Left ventricle myocardium inferior (tissue), 1 donor: ENCODE data around the gene BLVRA. TPM values are rescaled to one million over a fixed set of nuclear protein-coding genes. Genes with fewer than 3 reads are reported as not detected.
A peak's percentile ranks its signal among the peaks of the same experiment; 100 is the strongest.

Experiments used
- DNase-seq: peaks from one replicate; pipeline ENCODE4 v3.0.0-alpha.2; 2020
- H3K27ac ChIP-seq: fragments of 200-600 bp; replicated peaks from 2 replicates; pipeline ENCODE4 v1.8.0; 2021
- H3K27me3 ChIP-seq: fragments of 200-600 bp; 2 replicates; pipeline ENCODE4 v1.8.0; 2021; ENCODE audit warnings: low read depth
- H3K36me3 ChIP-seq: fragments of 200-600 bp; 2 replicates; pipeline ENCODE4 v1.8.0; 2021
- H3K4me1 ChIP-seq: fragments of 200-600 bp; 2 replicates; pipeline ENCODE4 v1.8.0; 2021
- H3K4me3 ChIP-seq: fragments of 200-600 bp; 2 replicates; pipeline ENCODE4 v1.8.0; 2021; ENCODE audit warnings: mild to moderate bottlenecking, moderate library complexity
- H3K9me3 ChIP-seq: fragments of 200-600 bp; replicated peaks from 2 replicates; pipeline ENCODE4 v1.8.0; 2021
- intact Hi-C: fragments of 100-400 bp; cut with micrococcal nuclease; formaldehyde crosslinking; loops from one replicate; pipeline ENCODE4 v1.11.0; 2022
- total RNA-seq: library from RNA; stranded (reverse); fragmentation: NEBNext Ultra II Directional; extraction: Animal tissue kit (Norgen Biotek cat#: 25700); gene quantifications from one replicate; pipeline ENCODE4 v1.2.1, GENCODE V29; 2021
- TF ChIP-seq, protein P1 (sequence below): fragments of 200-600 bp; IDR thresholded peaks from 2 replicates; pipeline ENCODE4 v1.8.0; 2021; ENCODE audit warnings: antibody characterized with exemption, mild to moderate bottlenecking, borderline replicate concordance
- donor health status: DM: no; HTN: yes; CAD: no; lungs with severe emphysema.

Gene BLVRA
- total RNA-seq, 1 donor from 2014 or later, result 44.8 TPM

- H3K9me3 ChIP-seq, result no peaks in the 10 kb centered on the region
- intact Hi-C loops, result no loop called here
- DNase-seq, result no peak
- no peaks in the 10 kb centered on the region for H3K36me3 ChIP-seq
- peaks cover 36% of the 10 kb centered on the region for H3K4me1 ChIP-seq
- no peak overlapping the region for H3K4me3 ChIP-seq
- H3K27me3 ChIP-seq, result no peaks in the 10 kb centered on the region
- TF ChIP-seq, protein P1, sequence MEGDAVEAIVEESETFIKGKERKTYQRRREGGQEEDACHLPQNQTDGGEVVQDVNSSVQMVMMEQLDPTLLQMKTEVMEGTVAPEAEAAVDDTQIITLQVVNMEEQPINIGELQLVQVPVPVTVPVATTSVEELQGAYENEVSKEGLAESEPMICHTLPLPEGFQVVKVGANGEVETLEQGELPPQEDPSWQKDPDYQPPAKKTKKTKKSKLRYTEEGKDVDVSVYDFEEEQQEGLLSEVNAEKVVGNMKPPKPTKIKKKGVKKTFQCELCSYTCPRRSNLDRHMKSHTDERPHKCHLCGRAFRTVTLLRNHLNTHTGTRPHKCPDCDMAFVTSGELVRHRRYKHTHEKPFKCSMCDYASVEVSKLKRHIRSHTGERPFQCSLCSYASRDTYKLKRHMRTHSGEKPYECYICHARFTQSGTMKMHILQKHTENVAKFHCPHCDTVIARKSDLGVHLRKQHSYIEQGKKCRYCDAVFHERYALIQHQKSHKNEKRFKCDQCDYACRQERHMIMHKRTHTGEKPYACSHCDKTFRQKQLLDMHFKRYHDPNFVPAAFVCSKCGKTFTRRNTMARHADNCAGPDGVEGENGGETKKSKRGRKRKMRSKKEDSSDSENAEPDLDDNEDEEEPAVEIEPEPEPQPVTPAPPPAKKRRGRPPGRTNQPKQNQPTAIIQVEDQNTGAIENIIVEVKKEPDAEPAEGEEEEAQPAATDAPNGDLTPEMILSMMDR, result no peak
- no peak overlapping the region for H3K27ac ChIP-seq
Measured at GRCh38 chr7:43763183-43763582, 4.7 kb downstream of the BLVRA start.

- Histone ChIP-seq H3K4me1 (peaks cover 26% of the 10 kb centered on the region), H3K27ac (no peak overlapping the region), H3K36me3 (no peaks in the 10 kb centered on the region), H3K4me3 (no peak overlapping the region), H3K27me3 (no peaks in the 10 kb centered on the region), H3K9me3 (no peaks in the 10 kb centered on the region)
- intact Hi-C loops, result no loop called here
- DNase-seq, result peak; percentile 47
- TF ChIP-seq, protein P1, result no peak
Measured at GRCh38 chr7:43764039-43764761, 5.7 kb downstream of the BLVRA start.

DNA sequence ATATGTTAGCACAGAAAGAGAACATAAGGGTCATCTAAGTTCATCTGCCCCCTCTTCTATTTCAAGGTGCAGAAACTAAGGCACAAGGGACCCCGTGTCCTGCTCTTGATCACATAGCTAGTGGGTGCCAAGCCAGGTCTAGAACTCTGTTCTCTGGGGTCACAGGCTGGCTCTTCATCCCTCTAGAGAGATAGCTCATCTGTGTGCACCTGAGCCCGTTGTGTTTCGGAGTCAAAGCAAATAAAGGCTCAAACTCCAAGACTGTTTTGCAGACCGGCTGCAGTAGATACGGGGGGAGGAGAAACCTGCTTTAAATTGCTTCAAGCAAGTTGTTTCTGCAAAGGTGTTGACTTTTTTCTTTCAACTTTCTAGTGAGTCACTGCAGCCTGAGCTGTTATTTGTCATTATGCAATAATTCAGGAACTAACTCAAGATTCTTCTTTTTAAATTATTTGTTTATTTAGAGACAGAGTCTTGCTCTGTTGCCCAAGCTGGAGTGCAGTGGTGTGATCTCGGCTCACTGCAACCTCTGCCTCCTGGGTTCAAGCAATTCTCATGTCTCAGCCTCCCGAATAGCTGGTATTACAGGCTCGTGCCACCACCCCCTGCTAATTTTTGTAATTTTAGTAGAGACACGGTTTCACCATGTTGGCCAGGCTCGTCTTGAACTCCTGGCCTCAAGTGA, 6.5 kb downstream of the BLVRA start:
- TF ChIP-seq, protein P1, result no peak
- Histone ChIP-seq H3K4me3 (no peak overlapping the region), H3K36me3 (no peaks in the 10 kb centered on the region), H3K27me3 (no peaks in the 10 kb centered on the region), H3K27ac (no peak overlapping the region), H3K9me3 (no peaks in the 10 kb centered on the region), H3K4me1 (peaks cover 19% of the 10 kb centered on the region)
- intact Hi-C loops, result no loop called here
- no peak for DNase-seq

DNA sequence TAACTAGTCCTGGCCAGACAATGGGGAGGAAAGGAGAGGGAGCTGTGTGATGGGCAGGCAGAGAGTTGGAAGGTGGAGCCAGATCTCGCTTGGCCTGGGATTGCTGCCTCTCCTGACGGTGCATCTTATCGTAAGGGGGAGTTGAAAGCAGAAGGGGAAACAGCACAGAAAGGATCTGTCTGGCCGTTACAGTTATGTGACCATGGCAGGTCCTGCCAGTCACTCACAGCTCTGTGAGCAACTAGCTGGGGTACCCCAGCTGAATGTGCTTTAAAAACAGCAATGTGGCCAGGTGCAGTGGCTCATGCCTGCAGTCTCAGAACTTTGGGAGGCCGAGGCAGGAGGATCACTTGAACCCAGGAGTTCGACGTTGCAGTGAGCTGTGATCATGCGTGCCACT, 8.1 kb downstream of the BLVRA start:
- Histone ChIP-seq H3K36me3 (peaks cover 5% of the 10 kb centered on the region), H3K27me3 (no peaks in the 10 kb centered on the region), H3K27ac (no peak overlapping the region), H3K9me3 (no peaks in the 10 kb centered on the region), H3K4me1 (peaks cover 17% of the 10 kb centered on the region), H3K4me3 (no peak overlapping the region)
- intact Hi-C loops, result no loop called here
- TF ChIP-seq, protein P1, result no peak
- no peak for DNase-seq

- Histone ChIP-seq H3K27me3 (no peaks in the 10 kb centered on the region), H3K36me3 (peaks cover 13% of the 10 kb centered on the region), H3K27ac (no peak overlapping the region), H3K9me3 (no peaks in the 10 kb centered on the region), H3K4me1 (peaks cover 17% of the 10 kb centered on the region), H3K4me3 (no peak overlapping the region)
- TF ChIP-seq, protein P1, result no peak
- no peak for DNase-seq
- intact Hi-C loops, result no loop called here
Measured at GRCh38 chr7:43767311-43767710, 8.8 kb downstream of the BLVRA start.
